Inflammatory macrophage treated with lipopolysaccharide for 4 hours (primary cell): Measurements from ENCODE around the gene RUBCNL.

ENCODE experiments used
- DNase-seq: peaks from one replicate; pipeline ENCODE4 v3.0.0-alpha.2; 2020

The RUBCNL gene

GRCh38 chr13:46303742-46304385 lies 83.2 kb downstream of the RUBCNL start:
- peak; percentile 85 for DNase-seq

- no peak for DNase-seq
Measured at GRCh38 chr13:46297361-46297811, 89.7 kb downstream of the RUBCNL start.

- DNase-seq = peak; percentile 47
Measured at GRCh38 chr13:46296921-46297320, 90.1 kb downstream of the RUBCNL start.

GRCh38 chr13:46296115-46296822 lies 90.8 kb downstream of the RUBCNL start:
- peak; percentile 78 for DNase-seq

GRCh38 chr13:46295491-46296114 lies 91.4 kb downstream of the RUBCNL start:
- peak; percentile 87 for DNase-seq

GRCh38 chr13:46293436-46293835 lies 93.6 kb downstream of the RUBCNL start:
- no peak for DNase-seq
